Transverse colon (tissue), 4 donors: Measurements from ENCODE around the gene CALY. TPM values are rescaled to one million over a fixed set of nuclear protein-coding genes. Genes with fewer than 3 reads are reported as not detected.

Experiments
- DNase-seq: peaks from one replicate; pipeline ENCODE4 v3.0.0-alpha.2; 2019
- H3K27ac ChIP-seq, 4 donors: fragments of 200-600 bp; sonication (generic); 2 replicates each; pipeline ENCODE4 v1.5.1; 2016 to 2018; ENCODE audit warnings: inconsistent platforms in 4 of 4
- H3K27me3 ChIP-seq: fragments of 200-600 bp; sonication (generic); 2 replicates; pipeline ENCODE4 v1.5.1; 2017; ENCODE audit warnings: inconsistent platforms
- H3K36me3 ChIP-seq, 4 donors: fragments of 200-600 bp; sonication (generic); 2 replicates each; pipeline ENCODE4 v1.5.1; 2017 to 2019; ENCODE audit warnings: inconsistent platforms in 4 of 4
- H3K4me1 ChIP-seq, 4 donors: fragments of 200-600 bp; sonication (generic); 2 replicates each; pipeline ENCODE4 v1.5.1; 2017 to 2020; ENCODE audit warnings: inconsistent platforms in 4 of 4
- H3K4me3 ChIP-seq, 4 donors: fragments of 200-600 bp; sonication (generic); 1 replicate in 1 of 4; 2 replicates in 3 of 4; pipeline versions ENCODE4 v1.5.1 to v1.6.1; 2017 to 2019; ENCODE audit warnings: inconsistent platforms in 4 of 4
- H3K9me3 ChIP-seq, 2 donors: fragments of 200-600 bp; sonication (generic); 2 replicates each; pipeline ENCODE4 v1.5.1; 2017 to 2019; ENCODE audit warnings: inconsistent platforms in 2 of 2
- EP300 ChIP-seq: sonication (generic); formaldehyde crosslinking; IDR thresholded peaks from one replicate; pipeline ENCODE4 v1.6.1; 2017; ENCODE audit warnings: antibody characterized with exemption, low read depth
- POLR2A ChIP-seq: fragments of 450-650 bp; IDR thresholded peaks from one replicate; pipeline ENCODE4 v1.6.1; 2016; ENCODE audit warnings: antibody characterized with exemption, mild to moderate bottlenecking, moderate library complexity
- POLR2AphosphoS5 ChIP-seq, 3 donors: sonication (generic); formaldehyde crosslinking; IDR thresholded peaks; one replicate each; pipeline ENCODE4 v1.6.1; 2016; ENCODE audit warnings: antibody characterized with exemption in 3 of 3
- WGBS, 2 donors: methylation state at CpG; one replicate each; pipeline ENCODE4 v1.1.5; 2018; ENCODE audit warnings: low coverage in 1 of 2; 5-methylcytosine and 5-hydroxymethylcytosine counted together
- in situ Hi-C, 4 donors: fragments of 200-750 bp; cut with MboI; loops; one replicate each; pipeline versions ENCODE4 v1.15.0 to v1.15.1; 2017; ENCODE audit warnings: low sequenced_read_pairs in 3 of 4, low pct_ligation_motif_present in 1 of 4, low pct_unique_long_range_greater_than_20kb in 1 of 4
- intact Hi-C: fragments of 100-400 bp; cut with DNase I; formaldehyde crosslinking; loops from one replicate; pipeline ENCODE4 v1.15.1; 2023; ENCODE audit warnings: low total_unique reads
- total RNA-seq, 4 donors: library from RNA; depleted of rRNA; stranded (reverse); fragments of >200 nt; gene quantifications; one replicate each; pipeline ENCODE4 v1.1.0, GENCODE V29; 2016
- TF ChIP-seq, protein P1 (sequence below), 5 experiments: fragments of 200-600 bp in 3 of 5; fragments of 450-650 bp in 2 of 5; sonication (generic) in 3 of 5; IDR thresholded peaks; 1 replicate in 2 of 5; 2 replicates in 3 of 5; pipeline ENCODE4 v1.5.1; 2016 to 2017; ENCODE audit warnings: antibody characterized with exemption in 5 of 5, inconsistent platforms in 3 of 5, mild to moderate bottlenecking in 2 of 5, moderate library complexity in 1 of 5

CALY gene
- total RNA-seq, 4 donors from 2014 or later: 0.82 to 1.3 TPM; not detected in 2

DNA sequence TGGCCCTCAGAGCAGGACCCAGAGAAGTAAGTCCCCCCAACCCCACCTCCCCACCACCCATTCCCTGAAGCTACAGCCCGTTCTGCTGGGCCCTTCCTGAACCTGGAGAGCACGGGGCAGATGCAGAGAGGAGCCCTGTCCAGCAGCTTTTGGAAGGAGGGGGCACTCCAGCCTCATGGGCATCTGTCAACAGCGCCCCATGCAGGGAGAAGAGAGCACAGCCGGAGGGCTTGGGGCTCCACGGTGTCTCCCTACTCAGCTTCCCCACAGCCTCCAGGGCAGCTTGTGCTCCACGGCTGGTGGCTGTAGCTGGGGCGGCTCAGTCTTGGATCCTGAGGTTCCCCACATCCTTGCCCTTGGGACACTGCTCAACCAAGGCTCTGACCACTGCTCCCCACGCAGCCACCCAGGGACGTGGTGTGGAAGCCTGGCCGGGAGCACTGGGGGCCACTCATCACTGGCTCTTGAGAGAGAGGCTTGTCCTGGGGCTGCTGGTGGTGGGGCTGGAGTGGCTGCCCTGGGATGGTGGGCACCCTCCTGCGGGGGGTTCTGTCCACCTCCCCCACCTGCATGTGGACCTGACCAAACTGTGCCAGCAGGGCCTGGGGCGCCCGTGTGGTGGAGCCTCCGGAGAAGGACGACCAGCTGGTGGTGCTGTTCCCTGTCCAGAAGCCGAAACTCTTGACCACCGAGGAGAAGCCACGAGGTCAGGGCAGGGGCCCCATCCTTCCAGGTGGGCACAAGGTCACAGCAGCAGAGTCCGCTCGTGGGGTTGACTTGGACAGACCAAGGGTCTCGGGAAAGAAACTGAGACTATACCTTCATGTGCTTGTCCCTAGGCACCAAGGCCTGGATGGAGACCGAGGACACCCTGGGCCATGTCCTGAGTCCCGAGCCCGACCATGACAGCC, 15.0 kb upstream of the CALY start:
- no peak for DNase-seq
- TF ChIP-seq, protein P1, sequence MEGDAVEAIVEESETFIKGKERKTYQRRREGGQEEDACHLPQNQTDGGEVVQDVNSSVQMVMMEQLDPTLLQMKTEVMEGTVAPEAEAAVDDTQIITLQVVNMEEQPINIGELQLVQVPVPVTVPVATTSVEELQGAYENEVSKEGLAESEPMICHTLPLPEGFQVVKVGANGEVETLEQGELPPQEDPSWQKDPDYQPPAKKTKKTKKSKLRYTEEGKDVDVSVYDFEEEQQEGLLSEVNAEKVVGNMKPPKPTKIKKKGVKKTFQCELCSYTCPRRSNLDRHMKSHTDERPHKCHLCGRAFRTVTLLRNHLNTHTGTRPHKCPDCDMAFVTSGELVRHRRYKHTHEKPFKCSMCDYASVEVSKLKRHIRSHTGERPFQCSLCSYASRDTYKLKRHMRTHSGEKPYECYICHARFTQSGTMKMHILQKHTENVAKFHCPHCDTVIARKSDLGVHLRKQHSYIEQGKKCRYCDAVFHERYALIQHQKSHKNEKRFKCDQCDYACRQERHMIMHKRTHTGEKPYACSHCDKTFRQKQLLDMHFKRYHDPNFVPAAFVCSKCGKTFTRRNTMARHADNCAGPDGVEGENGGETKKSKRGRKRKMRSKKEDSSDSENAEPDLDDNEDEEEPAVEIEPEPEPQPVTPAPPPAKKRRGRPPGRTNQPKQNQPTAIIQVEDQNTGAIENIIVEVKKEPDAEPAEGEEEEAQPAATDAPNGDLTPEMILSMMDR (IDR thresholded peaks at IDR 0.05): no peak
- TF ChIP-seq POLR2AphosphoS5 (IDR thresholded peaks at IDR 0.05): no peak
- no peak for TF ChIP-seq POLR2A
- no peak for TF ChIP-seq EP300
- no peak overlapping the region for H3K4me3 ChIP-seq
- H3K9me3 ChIP-seq: no peaks in the 10 kb centered on the region
- in situ Hi-C loops (no loop called here), intact Hi-C loops (no loop called here)
- H3K4me1 ChIP-seq: peaks cover 6 to 19% (median 14%) of the 10 kb centered on the region in 4 donors
- peaks cover 16% of the 10 kb centered on the region for H3K27me3 ChIP-seq
- H3K27ac ChIP-seq: no peak overlapping the region
- WGBS, 2 donors: 73% methylated on average over 24 of the region's 24 CpGs; no CpG with 5 or more reads in 1 of the 2 donors
- H3K36me3 ChIP-seq: no peaks in the 10 kb centered on the region

GRCh38 chr10:133350950-133351329, 14.2 kb upstream of the CALY start:
- 53% methylated on average over 11 of the region's 13 CpGs; no CpG with 5 or more reads in 1 of the 2 donors for WGBS, 2 donors
- Histone ChIP-seq H3K4me1 (peaks cover 5 to 18% (median 11%) of the 10 kb centered on the region in 4 donors), H3K4me3 (no peak overlapping the region), H3K9me3 (no peaks in the 10 kb centered on the region), H3K27ac (no peak overlapping the region), H3K36me3 (no peaks in the 10 kb centered on the region), H3K27me3 (peaks cover 23% of the 10 kb centered on the region)
- no peak for TF ChIP-seq POLR2A
- TF ChIP-seq POLR2AphosphoS5 (IDR thresholded peaks at IDR 0.05): no peak
- TF ChIP-seq, protein P1 (IDR thresholded peaks at IDR 0.05): no peak
- no peak for TF ChIP-seq EP300
- in situ Hi-C loops: no loop called here
- no peak for DNase-seq
- intact Hi-C loops: no loop called here

- peaks cover 24% of the 10 kb centered on the region for H3K27me3 ChIP-seq
- no peak overlapping the region for H3K27ac ChIP-seq
- no peaks in the 10 kb centered on the region for H3K36me3 ChIP-seq
- no peaks in the 10 kb centered on the region for H3K9me3 ChIP-seq
- peaks cover 5 to 18% (median 11%) of the 10 kb centered on the region in 4 donors for H3K4me1 ChIP-seq
- no peak overlapping the region for H3K4me3 ChIP-seq
- TF ChIP-seq, protein P1 (IDR thresholded peaks at IDR 0.05): no peak
- TF ChIP-seq EP300: no peak
- no peak for TF ChIP-seq POLR2A
- no peak for TF ChIP-seq POLR2AphosphoS5 (IDR thresholded peaks at IDR 0.05)
- intact Hi-C loops (no loop called here), in situ Hi-C loops (no loop called here)
- WGBS, 2 donors: 79% methylated on average over 12 of the region's 12 CpGs; no CpG with 5 or more reads in 1 of the 2 donors
- DNase-seq: no peak
Observed at GRCh38 chr10:133350283-133350949, 13.7 kb upstream of the CALY start.

GRCh38 chr10:133349577-133350011, 12.9 kb upstream of the CALY start:
- DNase-seq: no peak
- Histone ChIP-seq H3K4me3 (no peak overlapping the region), H3K27me3 (peaks cover 31% of the 10 kb centered on the region), H3K9me3 (no peaks in the 10 kb centered on the region), H3K36me3 (no peaks in the 10 kb centered on the region), H3K27ac (no peak overlapping the region), H3K4me1 (peaks cover 5 to 18% (median 11%) of the 10 kb centered on the region in 4 donors)
- TF ChIP-seq EP300: no peak
- intact Hi-C loops (no loop called here), in situ Hi-C loops (no loop called here)
- whole genome bisulfite sequencing, 2 donors: 61% methylated on average over 7 of the region's 9 CpGs; no CpG with 5 or more reads in 1 of the 2 donors
